GM18499 (cell line): ENCODE data around the gene IFNA2.
A peak's percentile ranks its signal among the peaks of the same experiment; 100 is the strongest.
"Not testable (repeated sequence)": the region's sequence is repeated elsewhere in the genome, so short reads cannot be mapped to it uniquely, and the experiment has no call there.

Experiments
- ATAC-seq: cut with Tn5 transposase; IDR thresholded peaks from one replicate; pipeline ENCODE4 v1.9.1; 2021; ENCODE audit warnings: moderate number of reproducible peaks; ENCODE audit not compliant: insufficient read depth, unreplicated experiment

Gene IFNA2

GRCh38 chr9:21385131-21385670, at the start of gene IFNA2:
IFNA2 (minus strand) TSS chr9:21385398; CDS start chr9:21385329, 69 bp downstream.
- ATAC-seq = no peak

GRCh38 chr9:21435015-21435383, 49.8 kb upstream of the IFNA2 start:
- not testable (repeated sequence) for ATAC-seq

- no peak for ATAC-seq
Observed at GRCh38 chr9:21434202-21435014, 49.2 kb upstream of the IFNA2 start.

GRCh38 chr9:21432672-21433425, 47.7 kb upstream of the IFNA2 start:
- no peak for ATAC-seq

GRCh38 chr9:21429191-21429590, 44.0 kb upstream of the IFNA2 start:
- ATAC-seq = no peak

GRCh38 chr9:21428235-21428634, 43.0 kb upstream of the IFNA2 start:
- ATAC-seq = peak; percentile 59

- ATAC-seq = no peak
Observed at GRCh38 chr9:21415493-21416267, 30.5 kb upstream of the IFNA2 start.

- no peak for ATAC-seq
Observed at GRCh38 chr9:21414220-21414940, 29.2 kb upstream of the IFNA2 start.

GRCh38 chr9:21413624-21414023, 28.4 kb upstream of the IFNA2 start:
- ATAC-seq = no peak

- ATAC-seq = no peak
Observed at GRCh38 chr9:21413151-21413550, 28.0 kb upstream of the IFNA2 start.

- ATAC-seq = peak; percentile 73
Observed at GRCh38 chr9:21412107-21412506, 26.9 kb upstream of the IFNA2 start.

- no peak for ATAC-seq
Observed at GRCh38 chr9:21408817-21409216, 23.6 kb upstream of the IFNA2 start, which contains the start of gene IFNA8. IFNA8 (plus strand) TSS chr9:21409117; CDS start chr9:21409177, 60 bp downstream.

GRCh38 chr9:21404146-21404545, 18.9 kb upstream of the IFNA2 start:
- ATAC-seq = no peak

- no peak for ATAC-seq
Observed at GRCh38 chr9:21402386-21403251, 17.4 kb upstream of the IFNA2 start.

- no peak for ATAC-seq
Observed at GRCh38 chr9:21399956-21400355, 14.8 kb upstream of the IFNA2 start.

GRCh38 chr9:21398955-21399489, 13.8 kb upstream of the IFNA2 start:
- ATAC-seq = no peak

GRCh38 chr9:21395778-21396717, 10.8 kb upstream of the IFNA2 start:
- peak; percentile 37 for ATAC-seq

GRCh38 chr9:21392270-21392669, 7.1 kb upstream of the IFNA2 start:
- ATAC-seq = peak; percentile 63
